ENCODE data around the gene RBX1. TPM values are rescaled to one million over a fixed set of nuclear protein-coding genes. Genes with fewer than 3 reads are reported as not detected.
"Not testable (repeated sequence)": the region's sequence is repeated elsewhere in the genome, so short reads cannot be mapped to it uniquely, and the experiment has no call there.

Gene RBX1
- 45.3 TPM for total RNA-seq

- DNase-seq: peak; percentile 98
Observed at GRCh38 chr22:40950962-40951794, at the start of gene RBX1. Gene RBX1 (plus strand): TSS chr22:40951378. CDS start chr22:40951399, 21 bp downstream.

DNA sequence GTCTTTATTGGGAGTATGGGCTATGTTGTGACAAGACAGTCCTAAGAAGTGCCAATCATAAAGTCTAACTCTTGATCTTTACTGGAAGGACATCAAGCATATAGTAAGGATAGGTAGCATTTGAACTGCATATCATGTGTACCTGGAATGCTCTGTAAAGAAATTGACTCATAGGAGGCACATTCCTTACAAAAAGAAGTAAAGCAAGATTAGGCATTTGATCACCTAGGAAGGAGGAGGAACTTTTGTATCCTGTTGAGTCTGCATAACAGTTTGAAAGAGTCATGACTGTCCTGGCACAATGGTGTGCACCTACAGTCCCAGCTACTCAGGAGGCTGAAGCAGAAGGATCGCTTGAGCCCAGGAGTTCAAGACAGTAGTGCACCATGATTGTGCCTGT, 47.1 kb upstream of the RBX1 start:
- no peak for DNase-seq

DNA sequence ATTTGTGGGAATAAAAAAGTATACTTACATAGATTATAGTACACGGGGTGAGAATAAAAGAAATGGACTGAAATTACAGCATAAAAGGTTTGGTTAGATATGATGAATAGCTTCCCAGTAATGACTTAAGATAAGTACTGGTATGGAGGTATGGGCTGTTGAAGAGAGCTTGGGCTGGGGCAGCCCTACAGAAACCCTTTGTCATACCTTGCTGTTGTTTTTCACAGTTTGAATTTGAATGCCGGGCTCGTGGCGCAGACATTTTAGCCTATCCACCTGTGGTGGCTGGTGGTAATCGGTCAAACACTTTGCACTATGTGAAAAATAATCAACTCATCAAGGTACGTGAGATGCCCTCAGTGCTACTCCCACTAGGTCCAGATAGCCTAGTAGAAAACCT, 42.3 kb upstream of the RBX1 start:
- no peak for DNase-seq

DNA sequence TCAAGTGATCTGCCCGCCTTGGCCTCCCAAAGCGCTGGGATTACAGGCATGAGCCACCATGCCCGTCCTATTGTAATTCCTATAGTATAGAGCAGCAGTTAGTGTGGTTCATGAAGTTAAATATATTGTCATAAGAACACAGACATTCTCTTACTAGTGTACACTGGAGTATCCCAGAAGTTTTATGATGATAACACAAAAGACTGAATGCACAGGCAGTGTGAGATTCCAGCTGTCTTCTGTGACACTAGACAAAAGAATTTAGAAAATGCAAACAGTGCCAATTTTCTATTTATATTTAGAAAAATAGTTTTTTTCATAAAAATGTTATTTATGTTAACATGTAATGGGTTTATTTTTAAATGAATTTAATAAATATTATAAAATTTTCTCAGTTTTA, 39.4 kb upstream of the RBX1 start:
- DNase-seq: no peak

DNA sequence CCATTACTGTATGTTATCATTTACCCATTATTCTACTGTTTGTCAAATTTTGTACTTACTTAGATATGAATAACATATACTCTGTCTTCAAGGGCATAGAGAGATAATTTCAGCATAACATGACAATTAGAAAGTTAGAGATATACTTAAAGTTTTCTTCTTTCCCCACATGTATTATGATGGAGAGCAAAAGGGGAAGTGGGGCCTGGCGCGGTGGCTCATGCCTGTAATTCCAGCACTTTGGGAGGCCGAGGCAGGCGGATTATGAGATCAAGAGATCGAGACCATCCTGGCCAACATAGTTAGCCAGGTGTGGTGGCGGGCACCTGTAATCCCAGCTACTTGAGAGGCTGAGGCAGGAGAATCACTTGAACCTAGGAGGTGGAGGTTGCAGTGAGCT, 38.2 kb upstream of the RBX1 start:
- not testable (repeated sequence) for DNase-seq

GRCh38 chr22:40919446-40919845, 31.7 kb upstream of the RBX1 start:
- DNase-seq: no peak

DNA sequence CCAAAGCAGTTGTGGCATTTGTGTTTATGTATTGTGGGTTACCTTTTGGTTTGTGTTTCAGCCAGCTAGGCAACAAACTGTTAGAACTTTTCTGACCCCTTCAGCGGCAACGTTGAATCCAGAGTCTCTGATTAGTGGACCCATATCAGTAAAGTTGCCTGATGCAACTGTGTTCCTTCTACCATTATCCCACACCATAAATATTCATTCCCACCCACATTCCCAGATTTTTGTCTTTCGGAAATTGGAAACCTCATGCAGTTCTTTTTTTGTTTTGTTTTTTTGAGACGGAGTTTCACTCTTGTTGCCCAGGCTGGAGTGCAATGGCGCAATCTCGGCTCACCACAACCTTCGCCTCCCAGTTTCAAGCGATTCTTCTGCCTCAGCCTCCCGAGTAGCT, 30.7 kb upstream of the RBX1 start:
- no peak for DNase-seq

DNA sequence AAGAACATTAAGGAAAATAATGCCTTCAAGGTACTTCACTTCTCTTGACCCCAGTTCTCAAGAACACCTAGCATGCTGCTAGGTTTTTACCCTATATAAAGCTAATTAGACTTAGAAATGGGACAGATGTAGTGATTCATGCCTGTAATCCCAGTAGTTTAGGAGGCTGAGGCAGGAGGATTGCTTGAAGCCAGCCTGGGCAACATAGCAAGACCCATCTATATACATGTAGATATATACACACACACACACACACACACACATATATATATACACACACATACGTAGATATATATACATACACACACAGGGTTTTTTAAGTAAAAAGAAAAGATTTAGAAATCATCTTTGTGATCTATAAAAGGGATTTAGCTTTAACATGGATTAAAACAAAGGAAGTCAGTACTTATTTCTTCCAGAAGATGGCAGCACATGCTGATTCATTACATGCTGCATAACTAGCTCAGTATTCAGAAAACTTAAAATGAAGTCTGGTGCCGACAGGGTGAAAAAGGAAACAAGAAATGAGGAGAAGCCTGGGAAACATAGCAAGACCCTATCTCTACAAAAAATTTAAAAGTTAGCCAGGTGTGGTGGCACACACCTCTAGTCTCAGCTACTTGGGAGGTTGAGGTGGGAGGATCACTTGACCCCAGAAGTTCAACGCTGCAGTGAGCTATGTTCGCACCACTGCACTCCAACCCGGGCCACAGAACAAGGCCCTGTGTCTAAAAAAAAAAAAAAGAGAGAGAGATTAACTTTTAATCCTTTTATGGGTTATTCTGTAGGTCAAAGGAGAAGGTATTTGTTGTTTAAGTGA, 28.5 kb upstream of the RBX1 start:
- DNase-seq: peak; percentile 56

DNA sequence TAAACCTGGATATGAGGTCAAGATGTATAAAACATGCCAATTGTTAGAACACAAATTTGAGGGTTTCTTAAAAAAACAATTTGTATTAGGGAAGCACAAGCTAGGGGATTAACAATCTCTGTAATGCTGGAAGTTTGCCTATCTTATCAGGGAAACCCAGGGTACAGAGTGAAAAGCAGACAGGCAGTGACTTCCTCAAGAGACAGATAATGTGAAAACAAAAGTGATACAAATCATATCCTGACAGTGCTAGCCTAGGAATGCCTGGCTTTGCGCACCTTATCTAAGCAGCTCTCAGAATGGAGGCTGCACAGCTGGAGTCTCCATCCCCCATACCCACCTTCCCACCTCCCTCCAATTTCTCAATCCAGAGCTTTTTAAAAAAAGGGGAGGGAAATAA, 22.5 kb upstream of the RBX1 start:
- no peak for DNase-seq

GRCh38 chr22:40932396-40932795, 18.8 kb upstream of the RBX1 start:
- no peak for DNase-seq

GRCh38 chr22:40939202-40939601, 12.0 kb upstream of the RBX1 start:
- no peak for DNase-seq

DNA sequence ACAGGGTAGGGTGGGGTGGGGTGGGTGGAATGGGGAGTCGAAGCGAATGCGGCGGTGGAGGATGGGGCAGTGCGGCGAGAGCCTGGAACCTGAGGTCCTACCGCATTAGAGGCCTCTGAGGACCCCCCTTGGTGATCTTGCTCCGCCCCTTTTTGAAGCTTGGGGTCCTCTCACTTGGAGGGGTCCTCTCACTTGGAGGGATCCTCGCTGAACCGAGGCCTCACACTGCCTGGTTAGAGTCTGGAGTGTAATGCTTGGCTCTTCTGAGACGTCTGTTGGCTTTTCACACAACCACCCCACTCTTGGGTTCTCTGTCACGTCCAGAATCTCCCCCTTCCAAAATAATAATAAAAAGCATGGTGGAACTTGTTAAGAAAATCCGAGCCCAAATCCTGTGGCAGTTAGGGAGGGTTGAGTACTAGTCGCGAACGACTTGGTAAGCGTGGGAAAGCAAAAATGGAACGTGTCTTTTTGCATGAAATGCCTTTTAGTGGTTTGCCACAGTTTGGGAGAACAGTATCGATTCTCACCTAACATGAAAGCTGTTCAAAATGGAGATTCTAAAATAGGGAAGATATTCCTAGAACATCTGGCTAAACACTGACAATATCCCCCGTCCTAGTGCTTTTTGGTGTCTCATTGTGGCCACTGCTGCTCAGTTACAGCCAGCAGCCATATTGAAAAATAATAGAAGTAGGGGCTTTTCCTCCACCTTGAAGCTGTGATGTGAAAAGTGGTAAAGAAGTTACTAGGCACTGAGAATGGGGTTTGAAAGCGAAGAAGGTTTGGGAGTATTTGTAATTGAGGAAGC, 822 bp downstream of the RBX1 start:
- DNase-seq: no peak

GRCh38 chr22:40953471-40953870, 2.3 kb downstream of the RBX1 start:
- DNase-seq: no peak

DNA sequence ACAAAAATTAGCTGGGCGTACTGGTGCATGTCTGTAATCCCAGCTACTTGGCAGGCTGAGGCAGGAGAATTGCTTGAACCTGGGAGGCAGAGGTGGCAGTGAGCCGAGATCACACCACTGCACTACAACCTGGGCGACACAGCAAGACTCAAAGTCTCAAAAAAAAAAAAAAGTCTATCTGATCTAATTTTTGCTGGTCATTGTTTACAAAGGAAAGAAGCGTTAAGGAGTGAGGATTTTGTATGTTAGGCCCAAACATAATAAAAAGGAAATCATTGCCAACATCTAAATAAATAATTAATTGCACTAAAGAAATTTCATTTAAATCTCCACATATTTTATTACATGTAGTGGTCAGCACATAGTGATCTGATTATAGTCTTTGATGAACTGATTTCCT, 2.9 kb downstream of the RBX1 start:
- DNase-seq: no peak

DNA sequence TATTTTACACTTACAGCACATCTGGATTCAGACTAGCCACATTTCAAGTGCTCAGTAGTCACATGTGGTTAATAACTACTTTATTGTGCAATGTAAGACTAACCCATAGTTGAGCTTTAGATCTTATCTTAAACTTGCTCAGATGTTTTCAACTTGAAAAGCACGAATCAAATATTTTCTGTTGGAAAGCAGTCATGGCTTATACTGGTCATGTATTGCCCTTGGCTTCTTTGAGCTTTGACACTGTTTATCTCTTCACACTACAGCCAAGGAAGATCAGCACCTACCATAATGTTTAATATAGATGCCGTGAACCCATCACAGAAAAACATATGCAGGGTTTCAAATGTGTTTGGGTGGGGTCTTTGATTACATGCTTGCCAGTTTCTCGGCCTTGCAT, 4.4 kb downstream of the RBX1 start:
- no peak for DNase-seq

DNA sequence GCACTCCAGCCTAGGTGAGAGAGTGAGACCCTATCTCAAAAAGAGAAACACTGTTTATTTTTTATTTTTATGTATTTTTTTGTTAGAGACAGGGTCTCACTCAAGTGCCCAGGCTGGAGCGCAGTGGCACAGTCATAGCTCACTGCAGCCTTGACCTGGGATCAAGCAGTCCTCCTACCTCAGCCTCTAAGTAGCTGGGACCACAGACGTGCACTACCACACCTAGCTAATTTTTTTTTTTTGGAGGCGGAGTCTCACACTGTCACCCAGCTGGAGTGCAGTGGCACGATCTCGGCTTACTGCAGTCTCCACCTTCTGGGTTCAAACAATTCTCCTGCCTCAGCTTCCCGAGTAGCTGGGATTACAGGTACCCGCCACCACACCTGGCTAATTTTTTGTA, 6.4 kb downstream of the RBX1 start:
- no peak for DNase-seq

DNA sequence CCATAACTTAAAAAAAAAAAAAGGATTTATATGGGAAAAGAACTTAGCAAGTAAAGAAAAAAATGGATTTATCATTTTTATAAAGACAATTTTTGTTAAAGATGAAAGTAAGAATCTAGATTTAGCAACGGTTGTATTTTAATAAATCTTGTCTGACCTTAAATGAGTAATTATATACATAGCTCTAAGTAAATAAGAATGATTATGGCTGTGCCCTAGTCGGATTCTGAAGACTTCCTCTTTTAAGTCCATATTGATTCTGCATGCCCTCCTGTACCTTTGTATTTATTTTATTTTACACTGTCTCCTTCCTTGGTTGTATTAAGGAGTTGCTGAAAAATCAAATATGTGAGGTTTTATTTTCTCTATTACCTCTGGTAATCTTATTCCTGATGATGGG, 7.1 kb downstream of the RBX1 start:
- no peak for DNase-seq

GRCh38 chr22:40960145-40960544, 9.0 kb downstream of the RBX1 start:
- DNase-seq: no peak

- no peak for DNase-seq
Observed at GRCh38 chr22:40965936-40966725, 15.0 kb downstream of the RBX1 start.

GRCh38 chr22:40966726-40967085, 15.5 kb downstream of the RBX1 start:
- DNase-seq: no peak

- no peak for DNase-seq
Observed at GRCh38 chr22:40967111-40967760, 16.1 kb downstream of the RBX1 start.
